ENCODE data around the gene GPX3. TPM values are rescaled to one million over a fixed set of nuclear protein-coding genes. Genes with fewer than 3 reads are reported as not detected.

GPX3 gene
- total and polyA plus RNA-seq, 9 of the 15 experiments (the other 6 are each of a cell fraction or from before 2014, with no cell fraction given): 0.25 to 0.86 TPM; not detected in 7

GRCh38 chr5:151058301-151058700, 37.9 kb downstream of the GPX3 start:
- H3K27ac ChIP-seq (ENCODE audit: extremely low read depth, low read depth, low read length): no peak overlapping the region

GRCh38 chr5:151058891-151059489, 38.6 kb downstream of the GPX3 start:
- in situ Hi-C loops (cut with MboI): no loop called here
- no peak for TF ChIP-seq PHF21A (IDR thresholded peaks at IDR 0.05; ENCODE audit: borderline replicate concordance, low read depth)
- peak in 1 of 2 experiments; percentile 29; a peak in 2 of 4 replicates for TF ChIP-seq RAD21 (CRISPR knock-in tag; conservative IDR thresholded peaks at IDR 0.05 in 1 of 2, IDR thresholded peaks at IDR 0.05 in 1 of 2)
- peaks cover 14% of the 10 kb centered on the region for H3K9me1 ChIP-seq (ENCODE audit: control insufficient read depth, insufficient read depth, low read length)
- FAIRE-seq (no peak), ATAC-seq (peak; percentile 32; the same call in 2 of the 3 replicates), DNase-seq (ENCODE audit: extremely low read depth in 1 of 4, low spot score in 3 of 4) (no peak)
- intact Hi-C loops (cut with micrococcal nuclease): no loop called here
- H3K79me2 ChIP-seq (ENCODE audit: control insufficient read depth, insufficient read depth, low read length): peaks cover 4% of the 10 kb centered on the region; the same call in 1 of the 3 replicates
- peaks cover 59% of the 10 kb centered on the region; the same call in 2 of the 3 replicates for H3K36me3 ChIP-seq (ENCODE audit: control insufficient read depth, insufficient read depth, low read length)
- no peak overlapping the region for H3K27ac ChIP-seq (ENCODE audit: extremely low read depth, low read depth, low read length)
- no peak overlapping the region for H3K9ac ChIP-seq (ENCODE audit: insufficient read depth in 1 of 2, low read depth in 2 of 2, low read length in 2 of 2)
- 90% methylated on average over 7 of the region's 7 CpGs for WGBS (ENCODE audit: insufficient coverage, low coverage, missing lambda C conversion rate)
- no peak overlapping the region for H3K4me3 ChIP-seq
- POLR2A ChIA-PET: interaction anchor here (1.7 kb wide), 1 partner anchor 56 kb away, joined by 4 read pairs; no protein-coding TSS in a partner anchor
- CTCF ChIA-PET (ENCODE audit: low intra/inter-chr PET ratio): interaction anchor here (0.9 to 1.7 kb wide), 3 partner anchors 11 to 57 kb away, joined by 3 to 6 read pairs (median 3); no protein-coding TSS in a partner anchor
- H3K9me3 ChIP-seq (replicated peaks; ENCODE audit: control insufficient read depth, insufficient read depth, low read depth, low read length): no peaks in the 10 kb centered on the region
- H3K4me2 ChIP-seq (ENCODE audit: insufficient read depth, low read length): no peak overlapping the region
- no peaks in the 10 kb centered on the region for H3K27me3 ChIP-seq (ENCODE audit: control insufficient read depth in 2 of 2, insufficient read depth in 2 of 2, low read length in 2 of 2)
- peaks cover 11 to 18% of the 10 kb centered on the region in 2 experiments for H3K4me1 ChIP-seq (replicated peaks in 1 of 2; ENCODE audit: control insufficient read depth in 2 of 2, insufficient read depth in 2 of 2, low read length in 2 of 2)
- H4K20me1 ChIP-seq (replicated peaks; ENCODE audit: control insufficient read depth, insufficient read depth, low read length): peaks cover 13% of the 10 kb centered on the region
- H2AFZ ChIP-seq (ENCODE audit: low read depth, low read length): no peak overlapping the region
- BruUV-seq (replicated peaks): no TSS peak

More at GRCh38 chr5:151058301-151058700, 37.9 kb downstream of the GPX3 start:
- ChIA-PET POLR2A (interaction anchor here (0.6 to 1.7 kb wide), 2 partner anchors 22 to 57 kb away, joined by 3 to 4 read pairs; partner anchors contain the start of gene TNIP1), CTCF (ENCODE audit: low intra/inter-chr PET ratio) (interaction anchor here (0.9 to 1.7 kb wide), 3 partner anchors 10 to 57 kb away, joined by 3 to 6 read pairs (median 3); no protein-coding TSS in a partner anchor)
- no peak overlapping the region for H2AFZ ChIP-seq (ENCODE audit: low read depth, low read length)
- intact Hi-C loops (cut with micrococcal nuclease): no loop called here
- peaks cover 57% of the 10 kb centered on the region; the same call in 2 of the 3 replicates for H3K36me3 ChIP-seq (ENCODE audit: control insufficient read depth, insufficient read depth, low read length)
- no peak for TF ChIP-seq MAX (CRISPR knock-in tag; IDR thresholded peaks at IDR 0.05)
- no peak for TF ChIP-seq ZBTB1 (CRISPR knock-in tag; IDR thresholded peaks at IDR 0.05; ENCODE audit: borderline replicate concordance, low read depth)
- H3K9me3 ChIP-seq (replicated peaks; ENCODE audit: control insufficient read depth, insufficient read depth, low read depth, low read length): no peaks in the 10 kb centered on the region
- no peak overlapping the region for H3K4me3 ChIP-seq
- DNase-seq (ENCODE audit: extremely low read depth in 1 of 4, low spot score in 3 of 4) (no peak), FAIRE-seq (no peak), ATAC-seq (peak; percentile 58; the same call in 2 of the 3 replicates)
- no peak overlapping the region for H3K9ac ChIP-seq (ENCODE audit: insufficient read depth in 1 of 2, low read depth in 2 of 2, low read length in 2 of 2)
- 74% methylated on average over 4 of the region's 5 CpGs for WGBS (ENCODE audit: insufficient coverage, low coverage, missing lambda C conversion rate)
- peaks cover 6 to 11% of the 10 kb centered on the region in 2 experiments for H3K4me1 ChIP-seq (replicated peaks in 1 of 2; ENCODE audit: control insufficient read depth in 2 of 2, insufficient read depth in 2 of 2, low read length in 2 of 2)
- H3K9me1 ChIP-seq (ENCODE audit: control insufficient read depth, insufficient read depth, low read length): peaks cover 14% of the 10 kb centered on the region
- H3K4me2 ChIP-seq (ENCODE audit: insufficient read depth, low read length): no peak overlapping the region
- H3K79me2 ChIP-seq (ENCODE audit: control insufficient read depth, insufficient read depth, low read length): peaks cover 4% of the 10 kb centered on the region; the same call in 1 of the 3 replicates
- in situ Hi-C loops (cut with MboI): no loop called here
- no TSS peak for BruUV-seq (replicated peaks)
- H4K20me1 ChIP-seq (replicated peaks; ENCODE audit: control insufficient read depth, insufficient read depth, low read length): peaks cover 9% of the 10 kb centered on the region
- no peaks in the 10 kb centered on the region for H3K27me3 ChIP-seq (ENCODE audit: control insufficient read depth in 2 of 2, insufficient read depth in 2 of 2, low read length in 2 of 2)

Measured in K562 (cell line).